Upper lobe of left lung (tissue), 6 donors: ENCODE measurements around the gene TLR7. TPM values are rescaled to one million over a fixed set of nuclear protein-coding genes. Genes with fewer than 3 reads are reported as not detected.
A peak's percentile ranks its signal among the peaks of the same experiment; 100 is the strongest.

Source experiments
- ATAC-seq, 2 donors: fragments of 200-7000 bp; cut with Tn5 transposase; one replicate each; pipeline ENCODE4 v1.9.1; 2022; ENCODE audit warnings: mild to moderate bottlenecking in 2 of 2, moderate library complexity in 2 of 2; ENCODE audit not compliant: low FRiP score in 2 of 2
- DNase-seq, 2 donors: peaks; one replicate each; pipeline ENCODE4 v3.0.0-alpha.2; 2019 to 2020
- H3K27ac ChIP-seq, 4 donors: fragments of 200-600 bp; sonication (generic); one replicate each; pipeline ENCODE4 v1.5.1; 2016 to 2019
- H3K27me3 ChIP-seq, 4 donors: fragments of 200-600 bp; sonication (generic); one replicate each; pipeline ENCODE4 v1.5.1; 2017 to 2019
- H3K36me3 ChIP-seq, 4 donors: fragments of 200-600 bp; sonication (generic); one replicate each; pipeline ENCODE4 v1.5.1; 2016 to 2019
- H3K4me1 ChIP-seq, 4 donors: fragments of 200-600 bp; sonication (generic); one replicate each; pipeline ENCODE4 v1.5.1; 2018 to 2019
- H3K4me3 ChIP-seq, 4 donors: fragments of 200-600 bp; sonication (generic); one replicate each; pipeline ENCODE4 v1.5.1; 2017 to 2019; ENCODE audit warnings: mild to moderate bottlenecking in 2 of 4, moderate library complexity in 1 of 4
- H3K9me3 ChIP-seq, 4 donors: fragments of 200-600 bp; sonication (generic); one replicate each; pipeline ENCODE4 v1.5.1; 2018 to 2019
- CTCF ChIP-seq, 6 experiments: fragments of 450-650 bp in 4 of 6; fragments of 200-600 bp in 2 of 6; sonication (generic) in 2 of 6; IDR thresholded peaks; one replicate each; pipeline ENCODE4 v1.5.1; 2016 to 2019; ENCODE audit warnings: antibody characterized with exemption in 6 of 6
- EP300 ChIP-seq, 4 donors: sonication (generic); formaldehyde crosslinking; IDR thresholded peaks; one replicate each; pipeline ENCODE4 v1.5.1; 2017; ENCODE audit warnings: antibody characterized with exemption in 4 of 4, control low read depth in 2 of 4
- POLR2A ChIP-seq, 4 donors: fragments of 450-650 bp; IDR thresholded peaks; one replicate each; pipeline ENCODE4 v1.5.1; 2016 to 2017; ENCODE audit warnings: antibody characterized with exemption in 4 of 4, mild to moderate bottlenecking in 2 of 4
- POLR2AphosphoS5 ChIP-seq, 2 donors: sonication (generic); formaldehyde crosslinking; IDR thresholded peaks; one replicate each; pipeline ENCODE4 v1.5.1; 2017; ENCODE audit warnings: antibody characterized with exemption in 2 of 2
- WGBS, 2 donors: methylation state at CpG; one replicate each; pipeline ENCODE4 v1.1.5; 2017 to 2018; 5-methylcytosine and 5-hydroxymethylcytosine counted together
- total RNA-seq, 6 donors: library from RNA; depleted of rRNA in 4 of 6; stranded (reverse); fragments of >200 nt in 4 of 6; gene quantifications; one replicate each; pipeline versions ENCODE4 v1.1.0 to v1.2.1, GENCODE V29; 2016 to 2021
- donor health status: DM: no; HTN: no; CAD: no; lungs with moderate emphysema.
- donor health status: DM: no; HTN: yes; CAD: no; lungs with severe emphysema.

The TLR7 gene
- total RNA-seq, 6 donors from 2014 or later: 0.67 to 5.5 (median 1.6) TPM

DNA sequence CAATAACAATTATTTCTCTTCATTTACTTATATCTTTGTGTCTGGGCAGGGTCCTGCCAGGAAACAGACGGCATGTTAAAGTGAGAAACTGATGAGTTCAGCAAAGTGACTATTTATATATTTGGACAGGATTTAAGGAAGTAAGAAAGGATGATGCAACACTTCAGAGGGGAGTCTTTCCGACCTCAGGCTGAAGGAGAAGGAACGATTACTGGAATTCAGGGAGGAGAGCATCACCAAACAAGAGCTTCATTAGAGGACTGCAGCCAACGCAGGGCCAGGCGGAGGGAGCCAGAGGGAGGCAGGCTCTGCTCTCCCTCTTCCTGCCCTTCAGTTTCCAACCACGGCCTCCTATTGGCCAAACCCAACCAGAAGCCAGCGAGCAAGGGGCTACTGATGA, 1.5 kb upstream of the TLR7 start:
- Histone ChIP-seq H3K27me3 (no peaks in the 10 kb centered on the region), H3K9me3 (peaks cover 0 to 15% (median 0%) of the 10 kb centered on the region in 4 donors), H3K4me1 (no peaks in the 10 kb centered on the region), H3K36me3 (no peaks in the 10 kb centered on the region), H3K4me3 (no peak overlapping the region), H3K27ac (no peak overlapping the region)
- TF ChIP-seq POLR2A (IDR thresholded peaks at IDR 0.05) (no peak), POLR2AphosphoS5 (IDR thresholded peaks at IDR 0.05) (no peak), EP300 (IDR thresholded peaks at IDR 0.05) (no peak), CTCF (IDR thresholded peaks at IDR 0.05) (no peak)
- ATAC-seq: peak in 1 of 2 donors; percentile 47
- no peak for DNase-seq
- 42 to 58% methylated on average over 7 of the region's 7 CpGs for WGBS, 2 donors

- no peak for TF ChIP-seq POLR2AphosphoS5 (IDR thresholded peaks at IDR 0.05)
- DNase-seq (no peak), ATAC-seq (no peak)
- H3K4me3 ChIP-seq: no peak overlapping the region
- H3K27ac ChIP-seq: no peak overlapping the region
- 47 to 63% methylated on average over 4 of the region's 4 CpGs for WGBS, 2 donors
- peaks cover 0 to 15% (median 0%) of the 10 kb centered on the region in 4 donors for H3K9me3 ChIP-seq
- no peaks in the 10 kb centered on the region for H3K27me3 ChIP-seq
- H3K36me3 ChIP-seq: no peaks in the 10 kb centered on the region
- no peaks in the 10 kb centered on the region for H3K4me1 ChIP-seq
Measured at GRCh38 chrX:12867685-12868084, 813 bp downstream of the TLR7 start.

DNA sequence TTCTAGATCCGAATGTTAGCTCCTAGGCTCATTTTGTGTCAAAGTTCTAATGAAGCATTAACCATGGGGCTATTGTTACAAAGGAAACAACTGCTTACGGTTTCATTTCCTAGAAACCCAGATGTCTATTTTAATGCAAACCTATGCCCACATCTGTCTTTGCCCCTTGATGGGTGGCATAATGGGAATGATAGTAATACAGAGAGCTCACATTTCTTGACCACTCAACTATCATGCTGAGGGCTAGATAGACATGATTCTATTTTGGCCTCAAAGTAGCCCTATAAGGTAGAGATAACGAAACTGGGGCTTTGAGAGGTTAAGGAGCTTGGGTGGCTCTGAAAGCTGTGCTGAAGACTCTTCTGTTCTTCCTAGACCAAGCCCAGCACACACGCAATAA, 1.9 kb downstream of the TLR7 start:
- TF ChIP-seq POLR2AphosphoS5 (IDR thresholded peaks at IDR 0.05): no peak
- no peak for TF ChIP-seq EP300 (IDR thresholded peaks at IDR 0.05)
- no peak for TF ChIP-seq CTCF (IDR thresholded peaks at IDR 0.05)
- no peak for TF ChIP-seq POLR2A (IDR thresholded peaks at IDR 0.05)
- 57 to 71% methylated on average over 4 of the region's 4 CpGs for WGBS, 2 donors
- no peak for DNase-seq
- H3K36me3 ChIP-seq: no peaks in the 10 kb centered on the region
- H3K27ac ChIP-seq: no peak overlapping the region
- peaks cover 0 to 11% (median 0%) of the 10 kb centered on the region in 4 donors for H3K9me3 ChIP-seq
- no peak overlapping the region for H3K4me3 ChIP-seq
- no peaks in the 10 kb centered on the region for H3K4me1 ChIP-seq
- no peak for ATAC-seq
- H3K27me3 ChIP-seq: no peaks in the 10 kb centered on the region

DNA sequence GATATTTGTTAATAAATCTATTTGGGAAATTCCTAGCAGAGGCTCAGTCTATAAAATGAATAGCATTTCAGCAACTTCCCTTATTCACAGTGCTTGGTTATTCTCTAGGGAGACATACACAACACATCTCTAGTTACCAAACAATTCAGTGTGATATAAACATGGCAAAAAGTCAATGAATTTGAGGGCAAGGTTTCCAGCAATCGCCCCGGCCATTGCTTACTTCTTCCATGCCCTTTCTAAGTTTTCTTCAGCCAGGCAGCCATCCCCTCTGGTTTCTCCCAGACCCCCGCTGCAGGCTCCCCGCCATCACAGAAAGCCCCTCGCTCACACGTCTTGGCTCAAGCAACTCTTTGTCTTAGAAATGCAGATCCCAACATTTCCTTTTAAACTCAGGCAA, 4.4 kb downstream of the TLR7 start:
- Histone ChIP-seq H3K36me3 (no peaks in the 10 kb centered on the region), H3K4me1 (no peaks in the 10 kb centered on the region), H3K27ac (no peak overlapping the region), H3K9me3 (no peaks in the 10 kb centered on the region), H3K27me3 (no peaks in the 10 kb centered on the region), H3K4me3 (no peak overlapping the region)
- no peak for TF ChIP-seq EP300 (IDR thresholded peaks at IDR 0.05)
- TF ChIP-seq POLR2AphosphoS5 (IDR thresholded peaks at IDR 0.05): no peak
- TF ChIP-seq POLR2A (IDR thresholded peaks at IDR 0.05): no peak
- TF ChIP-seq CTCF (IDR thresholded peaks at IDR 0.05): no peak
- 64 to 72% methylated on average over 6 of the region's 6 CpGs for WGBS, 2 donors
- ATAC-seq: no peak
- no peak for DNase-seq

DNA sequence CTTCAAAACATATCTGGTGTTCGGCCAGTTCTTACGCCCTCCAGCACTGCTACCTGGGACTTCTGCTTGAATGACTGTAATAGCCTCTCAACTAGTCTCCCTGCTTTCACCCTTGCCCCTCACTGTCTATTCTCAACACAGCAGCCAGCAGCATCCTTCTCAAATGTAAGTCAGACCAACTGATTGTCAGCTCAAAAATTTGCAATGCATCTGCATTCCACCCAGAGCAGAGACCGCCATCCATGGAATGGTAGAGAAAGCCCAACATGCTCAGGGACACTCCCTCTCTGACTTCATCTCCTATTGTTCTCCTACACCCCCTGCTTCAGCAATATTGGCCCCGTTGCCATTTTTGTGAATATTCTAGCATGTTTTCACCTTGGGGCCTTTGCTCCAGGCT, 5.9 kb downstream of the TLR7 start:
- Histone ChIP-seq H3K9me3 (no peaks in the 10 kb centered on the region), H3K27ac (no peak overlapping the region), H3K27me3 (no peaks in the 10 kb centered on the region), H3K4me3 (no peak overlapping the region), H3K4me1 (peaks cover 0 to 3% (median 0%) of the 10 kb centered on the region in 4 donors), H3K36me3 (no peaks in the 10 kb centered on the region)
- 84 to 88% methylated on average over 4 of the region's 4 CpGs for WGBS, 2 donors
- no peak for ATAC-seq
- TF ChIP-seq CTCF (IDR thresholded peaks at IDR 0.05): no peak
- TF ChIP-seq POLR2AphosphoS5 (IDR thresholded peaks at IDR 0.05): no peak
- no peak for TF ChIP-seq POLR2A (IDR thresholded peaks at IDR 0.05)
- TF ChIP-seq EP300 (IDR thresholded peaks at IDR 0.05): no peak
- DNase-seq: no peak
